Measurements from ENCODE around the gene EMCN.

- TF ChIP-seq CTCF (IDR thresholded peaks at IDR 0.05): no peak
- TF ChIP-seq TCF7 (CRISPR knock-in tag; IDR thresholded peaks at IDR 0.05; ENCODE audit: low read depth): no peak
- TF ChIP-seq AR (CRISPR knock-in tag; IDR thresholded peaks at IDR 0.05): no peak
- TF ChIP-seq, protein P1, sequence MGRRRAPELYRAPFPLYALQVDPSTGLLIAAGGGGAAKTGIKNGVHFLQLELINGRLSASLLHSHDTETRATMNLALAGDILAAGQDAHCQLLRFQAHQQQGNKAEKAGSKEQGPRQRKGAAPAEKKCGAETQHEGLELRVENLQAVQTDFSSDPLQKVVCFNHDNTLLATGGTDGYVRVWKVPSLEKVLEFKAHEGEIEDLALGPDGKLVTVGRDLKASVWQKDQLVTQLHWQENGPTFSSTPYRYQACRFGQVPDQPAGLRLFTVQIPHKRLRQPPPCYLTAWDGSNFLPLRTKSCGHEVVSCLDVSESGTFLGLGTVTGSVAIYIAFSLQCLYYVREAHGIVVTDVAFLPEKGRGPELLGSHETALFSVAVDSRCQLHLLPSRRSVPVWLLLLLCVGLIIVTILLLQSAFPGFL (CRISPR knock-in tag; IDR thresholded peaks at IDR 0.05; ENCODE audit: borderline replicate concordance): no peak
- no peak for TF ChIP-seq PRRX2 (CRISPR knock-in tag; IDR thresholded peaks at IDR 0.05)
- no peak for TF ChIP-seq PRDM15 (CRISPR knock-in tag; IDR thresholded peaks at IDR 0.05)
- TF ChIP-seq NR2C2 (CRISPR knock-in tag; IDR thresholded peaks at IDR 0.05): no peak
- TF ChIP-seq JUN (CRISPR knock-in tag; IDR thresholded peaks at IDR 0.05): no peak
- no peak for TF ChIP-seq ZNF396 (CRISPR knock-in tag; IDR thresholded peaks at IDR 0.05; ENCODE audit: borderline replicate concordance)
- no peak for TF ChIP-seq FOXP1 (CRISPR knock-in tag; IDR thresholded peaks at IDR 0.05; ENCODE audit: borderline replicate concordance)
- TF ChIP-seq SMAD3 (CRISPR knock-in tag; IDR thresholded peaks at IDR 0.05; ENCODE audit: borderline replicate concordance): no peak
- no peak for TF ChIP-seq ETV6 (CRISPR knock-in tag; IDR thresholded peaks at IDR 0.05)
Measured at GRCh38 chr4:100548200-100548560, 30.4 kb upstream of the EMCN start.
